Measurements from ENCODE around the gene C1orf35.

C1orf35 gene

GRCh38 chr1:228097333-228098081 is 5.6 kb downstream of the C1orf35 start:
- no peak for TF ChIP-seq ZNF274 (IDR thresholded peaks at IDR 0.05; ENCODE audit: low read depth, low read length)
- H3K4me3 ChIP-seq (ENCODE audit: low read length), result no peak overlapping the region

DNA sequence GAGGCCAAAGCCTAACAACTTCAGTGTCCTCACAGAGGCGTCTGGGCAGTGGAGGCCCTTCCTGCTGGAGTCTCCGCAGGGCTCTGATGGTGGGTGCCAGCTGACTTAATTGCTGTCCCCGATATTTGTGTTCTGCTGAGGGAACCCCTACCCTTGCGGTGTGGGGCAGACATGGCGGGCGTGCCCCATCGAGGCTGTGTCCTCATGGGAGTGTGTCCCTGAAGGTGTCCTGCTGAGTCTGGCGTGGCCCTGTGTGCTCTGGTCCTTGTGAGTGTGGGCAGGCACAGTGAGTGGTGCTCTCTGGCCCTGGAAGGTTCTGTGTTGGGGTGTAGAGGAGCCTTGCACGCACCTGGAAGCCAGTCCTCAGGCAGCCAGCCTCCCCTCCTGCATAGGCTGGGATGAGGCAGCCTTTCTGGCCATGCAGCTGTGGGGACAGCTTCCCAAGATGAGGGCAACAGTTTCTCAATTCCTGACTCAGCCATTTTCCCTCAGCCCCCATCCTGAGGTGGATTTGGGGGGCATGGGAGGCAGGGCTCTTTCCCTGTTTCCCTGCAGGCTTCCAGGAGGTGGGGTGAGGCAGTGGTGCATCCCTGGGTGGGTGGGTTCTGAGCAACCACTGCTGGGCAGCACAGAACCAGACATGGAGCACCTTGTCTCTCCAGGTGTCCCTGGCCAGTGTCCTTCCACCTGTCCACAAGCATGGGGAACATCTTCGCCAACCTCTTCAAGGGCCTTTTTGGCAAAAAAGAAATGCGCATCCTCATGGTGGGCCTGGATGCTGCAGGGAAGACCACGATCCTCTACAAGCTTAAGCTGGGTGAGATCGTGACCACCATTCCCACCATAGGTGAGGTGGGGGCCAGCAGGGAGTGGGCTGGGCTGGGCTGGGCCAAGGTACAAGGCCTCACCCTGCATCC is 6.5 kb downstream of the C1orf35 start:
- H3K4me3 ChIP-seq (ENCODE audit: low read length), result no peak overlapping the region
- TF ChIP-seq ZNF274 (IDR thresholded peaks at IDR 0.05; ENCODE audit: low read depth, low read length), result no peak

- H3K4me3 ChIP-seq (ENCODE audit: low read length), result no peak overlapping the region
Measured at GRCh38 chr1:228095938-228096337, 7.2 kb downstream of the C1orf35 start.

GRCh38 chr1:228095161-228095560 is 8.0 kb downstream of the C1orf35 start:
- TF ChIP-seq ZNF274 (IDR thresholded peaks at IDR 0.05; ENCODE audit: low read depth, low read length), result no peak
- no peak overlapping the region for H3K4me3 ChIP-seq (ENCODE audit: low read length)

More at GRCh38 chr1:228095938-228096337, 7.2 kb downstream of the C1orf35 start:
- no peak for TF ChIP-seq ZNF274 (IDR thresholded peaks at IDR 0.05; ENCODE audit: low read depth, low read length)

GRCh38 chr1:228094432-228095016 is 8.6 kb downstream of the C1orf35 start:
- H3K4me3 ChIP-seq (ENCODE audit: low read length), result no peak overlapping the region
- no peak for TF ChIP-seq ZNF274 (IDR thresholded peaks at IDR 0.05; ENCODE audit: low read depth, low read length)

- no peak overlapping the region for H3K4me3 ChIP-seq (ENCODE audit: low read length)
- no peak for TF ChIP-seq ZNF274 (IDR thresholded peaks at IDR 0.05; ENCODE audit: low read depth, low read length)
Measured at GRCh38 chr1:228093050-228093906, 9.8 kb downstream of the C1orf35 start.

GRCh38 chr1:228092342-228093049 is 10.6 kb downstream of the C1orf35 start:
- no peak overlapping the region for H3K4me3 ChIP-seq (ENCODE audit: low read length)
- no peak for TF ChIP-seq ZNF274 (IDR thresholded peaks at IDR 0.05; ENCODE audit: low read depth, low read length)

DNA sequence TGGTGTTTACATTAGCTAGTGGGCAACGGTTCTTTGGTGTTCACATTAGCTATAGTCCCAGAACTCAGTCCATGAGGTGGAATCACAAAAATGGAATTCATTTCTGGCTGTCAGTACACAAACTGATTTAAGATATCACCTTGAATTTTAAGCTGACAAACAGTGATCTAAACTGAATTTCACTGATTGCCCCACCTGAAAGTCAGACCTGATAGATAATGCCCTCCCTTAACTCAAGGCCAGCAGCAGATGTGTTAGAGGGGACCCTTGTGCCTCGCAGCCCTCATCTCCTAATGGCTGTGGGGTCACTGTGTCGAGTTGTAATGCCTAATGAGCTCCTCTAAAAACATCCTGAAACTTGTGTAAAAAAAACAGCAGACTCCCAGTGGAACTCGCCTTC is 12.0 kb downstream of the C1orf35 start:
- H3K4me3 ChIP-seq (ENCODE audit: low read length), result no peak overlapping the region
- no peak for TF ChIP-seq ZNF274 (IDR thresholded peaks at IDR 0.05; ENCODE audit: low read depth, low read length)

DNA sequence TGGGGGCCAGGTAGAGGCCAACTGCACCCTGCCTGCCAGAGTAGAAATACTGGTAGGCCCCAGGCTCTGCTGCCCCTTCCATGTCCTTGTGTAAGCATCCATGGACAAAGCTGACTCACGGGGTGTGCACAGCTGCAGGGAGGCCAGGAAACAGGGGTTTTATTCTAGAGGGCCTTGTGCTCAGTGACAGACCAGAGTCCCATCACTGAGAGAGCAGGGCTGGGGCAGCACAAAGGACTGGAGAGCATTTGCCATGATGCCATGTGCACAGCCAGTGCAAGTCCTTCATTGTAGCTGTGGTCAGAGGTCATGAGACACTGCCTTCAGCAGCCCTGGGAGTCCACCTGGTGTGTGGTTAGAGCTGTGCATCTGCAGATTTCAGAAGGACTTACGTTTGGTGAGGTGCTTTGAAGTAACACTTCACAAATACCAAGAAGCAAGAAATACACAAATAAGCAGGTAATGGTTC is 12.5 kb downstream of the C1orf35 start:
- no peak overlapping the region for H3K4me3 ChIP-seq (ENCODE audit: low read length)
- no peak for TF ChIP-seq ZNF274 (IDR thresholded peaks at IDR 0.05; ENCODE audit: low read depth, low read length)

GRCh38 chr1:228089519-228090380 is 13.4 kb downstream of the C1orf35 start:
- no peak for TF ChIP-seq ZNF274 (IDR thresholded peaks at IDR 0.05; ENCODE audit: low read depth, low read length)
- no peak overlapping the region for H3K4me3 ChIP-seq (ENCODE audit: low read length)

GRCh38 chr1:228088586-228089498 is 14.3 kb downstream of the C1orf35 start:
- TF ChIP-seq ZNF274 (IDR thresholded peaks at IDR 0.05; ENCODE audit: low read depth, low read length), result no peak
- no peak overlapping the region for H3K4me3 ChIP-seq (ENCODE audit: low read length)
